NCI-H2196 treated with DMSO at 0.1 percent for 48 hours (cell line): ENCODE measurements around the gene ZNF567.

Experiments used
- DNase-seq: peaks from one replicate; lab custom pipeline; 2025; ENCODE audit not compliant: unreplicated experiment; lab: John Stamatoyannopoulos, UW

ZNF567 gene

GRCh38 chr19:36750066-36750691 lies 62.8 kb downstream of the ZNF567 start:
- DNase-seq = no peak
